ENCODE data around the gene ZNF439. TPM values are rescaled to one million over a fixed set of nuclear protein-coding genes. Genes with fewer than 3 reads are reported as not detected.

ZNF439 gene
- total and polyA plus RNA-seq, 2 of the 13 experiments (the other 11 are each of a cell fraction or from before 2014, with no cell fraction given): 2.9 to 4.9 TPM

DNA sequence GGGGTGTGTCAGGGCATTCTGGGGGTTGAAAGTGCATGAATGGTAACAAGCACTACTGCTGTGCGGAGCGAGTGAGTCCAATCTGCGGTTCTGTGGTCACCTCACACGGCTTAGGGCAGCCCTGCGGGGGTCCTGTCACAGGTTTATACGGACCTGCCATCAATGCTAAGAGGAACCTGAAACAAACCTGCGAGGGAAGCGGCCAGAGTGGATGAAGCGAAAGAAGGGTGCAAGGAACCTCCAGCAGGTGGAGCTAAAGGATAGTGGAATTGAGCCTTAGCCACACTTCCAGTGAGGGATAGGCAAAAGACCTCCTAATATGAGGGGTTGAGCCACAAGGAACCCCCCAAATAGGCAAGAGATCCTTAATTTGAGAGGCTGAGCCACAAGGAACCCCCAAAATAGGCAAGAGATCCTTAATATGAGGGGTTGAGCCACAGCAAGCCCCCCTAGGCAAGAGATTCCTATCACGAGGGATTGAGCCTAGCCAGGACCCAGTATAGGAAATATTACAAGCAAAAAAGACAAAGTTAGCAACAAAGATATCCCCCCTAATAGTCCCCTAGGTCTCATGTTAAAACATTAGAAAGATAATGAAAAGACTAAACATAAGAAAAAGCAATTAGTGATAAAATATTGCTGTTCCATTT, 32.8 kb downstream of the ZNF439 start (continued):
- TF ChIP-seq, protein P1, sequence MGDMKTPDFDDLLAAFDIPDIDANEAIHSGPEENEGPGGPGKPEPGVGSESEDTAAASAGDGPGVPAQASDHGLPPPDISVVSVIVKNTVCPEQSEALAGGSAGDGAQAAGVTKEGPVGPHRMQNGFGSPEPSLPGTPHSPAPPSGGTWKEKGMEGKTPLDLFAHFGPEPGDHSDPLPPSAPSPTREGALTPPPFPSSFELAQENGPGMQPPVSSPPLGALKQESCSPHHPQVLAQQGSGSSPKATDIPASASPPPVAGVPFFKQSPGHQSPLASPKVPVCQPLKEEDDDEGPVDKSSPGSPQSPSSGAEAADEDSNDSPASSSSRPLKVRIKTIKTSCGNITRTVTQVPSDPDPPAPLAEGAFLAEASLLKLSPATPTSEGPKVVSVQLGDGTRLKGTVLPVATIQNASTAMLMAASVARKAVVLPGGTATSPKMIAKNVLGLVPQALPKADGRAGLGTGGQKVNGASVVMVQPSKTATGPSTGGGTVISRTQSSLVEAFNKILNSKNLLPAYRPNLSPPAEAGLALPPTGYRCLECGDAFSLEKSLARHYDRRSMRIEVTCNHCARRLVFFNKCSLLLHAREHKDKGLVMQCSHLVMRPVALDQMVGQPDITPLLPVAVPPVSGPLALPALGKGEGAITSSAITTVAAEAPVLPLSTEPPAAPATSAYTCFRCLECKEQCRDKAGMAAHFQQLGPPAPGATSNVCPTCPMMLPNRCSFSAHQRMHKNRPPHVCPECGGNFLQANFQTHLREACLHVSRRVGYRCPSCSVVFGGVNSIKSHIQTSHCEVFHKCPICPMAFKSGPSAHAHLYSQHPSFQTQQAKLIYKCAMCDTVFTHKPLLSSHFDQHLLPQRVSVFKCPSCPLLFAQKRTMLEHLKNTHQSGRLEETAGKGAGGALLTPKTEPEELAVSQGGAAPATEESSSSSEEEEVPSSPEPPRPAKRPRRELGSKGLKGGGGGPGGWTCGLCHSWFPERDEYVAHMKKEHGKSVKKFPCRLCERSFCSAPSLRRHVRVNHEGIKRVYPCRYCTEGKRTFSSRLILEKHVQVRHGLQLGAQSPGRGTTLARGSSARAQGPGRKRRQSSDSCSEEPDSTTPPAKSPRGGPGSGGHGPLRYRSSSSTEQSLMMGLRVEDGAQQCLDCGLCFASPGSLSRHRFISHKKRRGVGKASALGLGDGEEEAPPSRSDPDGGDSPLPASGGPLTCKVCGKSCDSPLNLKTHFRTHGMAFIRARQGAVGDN (CRISPR knock-in tag; IDR thresholded peaks at IDR 0.05): no peak
- TF ChIP-seq ZBTB8A (CRISPR knock-in tag; IDR thresholded peaks at IDR 0.05; ENCODE audit: borderline replicate concordance, low read depth) (no peak), ZNF367 (CRISPR knock-in tag; IDR thresholded peaks at IDR 0.05; ENCODE audit: borderline replicate concordance) (no peak), SNRNP70 (IDR thresholded peaks at IDR 0.05; ENCODE audit: low read depth, low read length) (no peak), FOXJ3 (CRISPR knock-in tag; IDR thresholded peaks at IDR 0.05; ENCODE audit: borderline replicate concordance) (no peak), SIN3A (IDR thresholded peaks at IDR 0.05; ENCODE audit: borderline replicate concordance, low read depth, low read length) (no peak), PRMT3 (CRISPR knock-in tag; IDR thresholded peaks at IDR 0.05; ENCODE audit: borderline replicate concordance, low read depth) (no peak), ZMYM4 (CRISPR knock-in tag; IDR thresholded peaks at IDR 0.05) (peak; percentile 50), AHR (CRISPR knock-in tag; IDR thresholded peaks at IDR 0.05) (0 out of 2 replicates have a peak, but pooled peaks have one; percentile 20), TP53 (CRISPR knock-in tag; conservative IDR thresholded peaks at IDR 0.05) (no peak), PCBP1 (IDR thresholded peaks at IDR 0.05; ENCODE audit: borderline replicate concordance, low read depth, low read length) (no peak), ZNF430 (CRISPR knock-in tag; IDR thresholded peaks at IDR 0.05) (no peak), IRF2 (CRISPR knock-in tag; IDR thresholded peaks at IDR 0.05) (0 out of 2 replicates have a peak, but pooled peaks have one; percentile 66), PRPF4 (IDR thresholded peaks at IDR 0.05; ENCODE audit: low read depth, low read length, poor library complexity, severe bottlenecking) (no peak), ZNF256 (CRISPR knock-in tag; conservative IDR thresholded peaks at IDR 0.05) (no peak), ZNF546 (CRISPR knock-in tag; conservative IDR thresholded peaks at IDR 0.05) (no peak), ZNF775 (CRISPR knock-in tag; IDR thresholded peaks at IDR 0.05; ENCODE audit: borderline replicate concordance) (no peak)
- TF ChIP-seq, protein P2, sequence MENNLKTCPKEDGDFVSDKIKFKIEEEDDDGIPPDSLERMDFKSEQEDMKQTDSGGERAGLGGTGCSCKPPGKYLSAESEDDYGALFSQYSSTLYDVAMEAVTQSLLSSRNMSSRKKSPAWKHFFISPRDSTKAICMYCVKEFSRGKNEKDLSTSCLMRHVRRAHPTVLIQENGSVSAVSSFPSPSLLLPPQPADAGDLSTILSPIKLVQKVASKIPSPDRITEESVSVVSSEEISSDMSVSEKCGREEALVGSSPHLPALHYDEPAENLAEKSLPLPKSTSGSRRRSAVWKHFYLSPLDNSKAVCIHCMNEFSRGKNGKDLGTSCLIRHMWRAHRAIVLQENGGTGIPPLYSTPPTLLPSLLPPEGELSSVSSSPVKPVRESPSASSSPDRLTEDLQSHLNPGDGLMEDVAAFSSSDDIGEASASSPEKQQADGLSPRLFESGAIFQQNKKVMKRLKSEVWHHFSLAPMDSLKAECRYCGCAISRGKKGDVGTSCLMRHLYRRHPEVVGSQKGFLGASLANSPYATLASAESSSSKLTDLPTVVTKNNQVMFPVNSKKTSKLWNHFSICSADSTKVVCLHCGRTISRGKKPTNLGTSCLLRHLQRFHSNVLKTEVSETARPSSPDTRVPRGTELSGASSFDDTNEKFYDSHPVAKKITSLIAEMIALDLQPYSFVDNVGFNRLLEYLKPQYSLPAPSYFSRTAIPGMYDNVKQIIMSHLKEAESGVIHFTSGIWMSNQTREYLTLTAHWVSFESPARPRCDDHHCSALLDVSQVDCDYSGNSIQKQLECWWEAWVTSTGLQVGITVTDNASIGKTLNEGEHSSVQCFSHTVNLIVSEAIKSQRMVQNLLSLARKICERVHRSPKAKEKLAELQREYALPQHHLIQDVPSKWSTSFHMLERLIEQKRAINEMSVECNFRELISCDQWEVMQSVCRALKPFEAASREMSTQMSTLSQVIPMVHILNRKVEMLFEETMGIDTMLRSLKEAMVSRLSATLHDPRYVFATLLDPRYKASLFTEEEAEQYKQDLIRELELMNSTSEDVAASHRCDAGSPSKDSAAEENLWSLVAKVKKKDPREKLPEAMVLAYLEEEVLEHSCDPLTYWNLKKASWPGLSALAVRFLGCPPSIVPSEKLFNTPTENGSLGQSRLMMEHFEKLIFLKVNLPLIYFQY (CRISPR knock-in tag; IDR thresholded peaks at IDR 0.05; ENCODE audit: borderline replicate concordance): no peak
- TF ChIP-seq, protein P3, sequence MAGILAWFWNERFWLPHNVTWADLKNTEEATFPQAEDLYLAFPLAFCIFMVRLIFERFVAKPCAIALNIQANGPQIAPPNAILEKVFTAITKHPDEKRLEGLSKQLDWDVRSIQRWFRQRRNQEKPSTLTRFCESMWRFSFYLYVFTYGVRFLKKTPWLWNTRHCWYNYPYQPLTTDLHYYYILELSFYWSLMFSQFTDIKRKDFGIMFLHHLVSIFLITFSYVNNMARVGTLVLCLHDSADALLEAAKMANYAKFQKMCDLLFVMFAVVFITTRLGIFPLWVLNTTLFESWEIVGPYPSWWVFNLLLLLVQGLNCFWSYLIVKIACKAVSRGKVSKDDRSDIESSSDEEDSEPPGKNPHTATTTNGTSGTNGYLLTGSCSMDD (CRISPR knock-in tag; IDR thresholded peaks at IDR 0.05): no peak
- TF ChIP-seq, protein P4, sequence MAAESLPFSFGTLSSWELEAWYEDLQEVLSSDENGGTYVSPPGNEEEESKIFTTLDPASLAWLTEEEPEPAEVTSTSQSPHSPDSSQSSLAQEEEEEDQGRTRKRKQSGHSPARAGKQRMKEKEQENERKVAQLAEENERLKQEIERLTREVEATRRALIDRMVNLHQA (CRISPR knock-in tag; IDR thresholded peaks at IDR 0.05): no peak
